ENCODE measurements around the gene MXRA7. TPM values are rescaled to one million over a fixed set of nuclear protein-coding genes. Genes with fewer than 3 reads are reported as not detected.
"Not testable (repeated sequence)": the region's sequence is repeated elsewhere in the genome, so short reads cannot be mapped to it uniquely, and the experiment has no call there.

Gene MXRA7
- total RNA-seq, 1 donor, result 244 TPM

GRCh38 chr17:76726231-76726775, 15.5 kb upstream of the MXRA7 start, which contains the start of gene JMJD6:
Gene JMJD6, minus strand, starts transcription at chr17:76726606. Its CDS starts 131 bp downstream, at chr17:76726475.
- peak; percentile 98 for DNase-seq (ENCODE audit: low read depth)
- H3K4me3 ChIP-seq (ENCODE audit: low read depth, low read length), result peak within 1 kb of the TSS; percentile 93
- no peak for TF ChIP-seq CTCF (IDR thresholded peaks at IDR 0.05; ENCODE audit: insufficient read depth, low read depth, low read length)

DNA sequence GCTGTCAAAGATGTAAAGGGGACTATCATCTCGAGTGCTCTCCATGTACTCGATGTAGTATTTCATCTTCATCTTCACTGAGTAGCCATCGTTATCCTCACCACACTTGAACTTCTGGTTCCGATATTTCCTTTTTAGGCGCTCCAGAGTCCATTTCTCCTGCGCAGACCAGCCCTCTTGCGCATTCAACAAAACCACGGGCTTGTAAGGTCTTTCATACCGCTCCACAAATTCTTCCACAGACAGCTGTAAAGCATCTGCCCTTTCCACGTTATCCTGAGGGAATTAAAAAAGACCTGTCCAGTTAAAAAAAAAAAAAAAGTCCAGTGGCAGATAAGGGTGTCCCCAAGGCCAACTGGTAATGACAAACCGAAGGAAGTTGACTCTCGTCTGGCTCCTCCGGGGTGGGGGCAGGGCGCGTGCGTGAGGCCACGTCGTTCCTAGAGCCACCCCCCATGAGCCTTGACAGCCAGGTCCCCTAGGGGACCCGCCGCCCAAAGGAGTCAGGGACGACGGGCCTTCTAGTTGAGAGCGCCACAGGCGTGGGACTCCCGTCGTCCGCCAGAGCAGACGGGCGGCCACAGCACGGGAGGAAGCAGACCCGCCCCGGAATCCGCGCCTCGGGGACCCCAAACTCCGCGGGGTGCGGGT, 14.9 kb upstream of the MXRA7 start:
- peak; percentile 72 for DNase-seq (ENCODE audit: low read depth)
- H3K4me3 ChIP-seq (ENCODE audit: low read depth, low read length), result peak overlapping the region; percentile 93
- TF ChIP-seq CTCF (IDR thresholded peaks at IDR 0.05; ENCODE audit: insufficient read depth, low read depth, low read length), result no peak

GRCh38 chr17:76723812-76724211, 13.0 kb upstream of the MXRA7 start:
- TF ChIP-seq CTCF (IDR thresholded peaks at IDR 0.05; ENCODE audit: insufficient read depth, low read depth, low read length), result no peak
- H3K4me3 ChIP-seq (ENCODE audit: low read depth, low read length), result no peak overlapping the region
- no peak for DNase-seq (ENCODE audit: low read depth)

DNA sequence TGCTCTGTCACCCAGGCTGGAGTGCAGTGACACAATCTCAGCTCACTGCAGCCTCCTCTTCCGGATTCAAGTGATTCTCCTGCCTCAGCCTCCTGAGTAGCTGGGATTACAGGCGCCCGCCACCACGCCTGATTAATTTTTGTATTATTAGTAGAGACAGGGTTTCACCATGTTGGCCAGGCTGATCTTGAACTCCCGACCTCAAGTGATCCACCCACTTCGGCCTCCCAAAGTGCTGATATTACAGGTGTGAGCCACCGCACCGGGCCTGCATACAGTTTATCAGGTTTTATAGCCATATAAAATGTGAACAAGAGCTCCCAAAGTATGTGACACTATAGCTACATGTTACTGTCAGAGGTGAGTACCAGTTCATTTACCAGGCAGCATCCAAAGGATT, 12.2 kb upstream of the MXRA7 start:
- DNase-seq (ENCODE audit: low read depth); H3K4me3 ChIP-seq (ENCODE audit: low read depth, low read length): not testable (repeated sequence)

DNA sequence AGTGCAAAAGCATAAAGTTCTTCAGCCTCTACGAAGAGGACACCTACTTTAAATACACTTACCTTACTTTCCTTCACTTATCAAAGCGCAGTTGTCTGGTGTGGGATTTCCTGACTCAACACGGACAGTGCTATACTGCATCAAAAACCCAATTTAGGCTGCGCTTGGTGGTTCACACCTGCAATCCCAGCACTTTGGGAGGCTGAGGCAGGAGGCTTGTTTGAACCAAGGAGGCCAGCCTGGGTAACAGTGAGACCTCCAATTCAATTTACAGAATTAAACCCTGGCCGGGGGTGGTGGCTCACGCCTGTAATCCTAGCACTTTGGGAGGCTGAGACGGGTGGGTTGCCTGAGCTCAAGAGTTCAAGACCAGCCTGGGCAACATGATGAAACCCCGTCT, 11.5 kb upstream of the MXRA7 start:
- no peak overlapping the region for H3K4me3 ChIP-seq (ENCODE audit: low read depth, low read length)
- no peak for DNase-seq (ENCODE audit: low read depth)
- no peak for TF ChIP-seq CTCF (IDR thresholded peaks at IDR 0.05; ENCODE audit: insufficient read depth, low read depth, low read length)

DNA sequence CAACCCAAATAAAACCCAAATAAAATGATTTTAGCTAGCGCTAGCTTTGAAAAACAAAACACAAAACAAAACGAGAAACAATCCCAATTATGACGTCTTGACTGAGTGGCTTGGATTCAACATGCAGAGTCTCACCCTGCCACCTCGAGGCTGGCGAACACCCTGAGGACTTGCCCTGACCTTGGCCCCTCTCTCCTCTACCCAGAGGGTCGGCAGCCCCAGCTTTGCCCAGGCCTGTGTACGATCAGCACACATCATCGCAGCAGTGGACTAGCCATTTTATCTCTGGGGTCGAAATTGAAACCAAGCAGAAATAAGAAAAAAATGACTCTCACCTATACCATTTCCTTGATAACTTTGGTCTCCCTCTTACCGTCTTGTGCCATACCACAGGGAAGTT, 10.7 kb upstream of the MXRA7 start:
- no peak for TF ChIP-seq CTCF (IDR thresholded peaks at IDR 0.05; ENCODE audit: insufficient read depth, low read depth, low read length)

DNA sequence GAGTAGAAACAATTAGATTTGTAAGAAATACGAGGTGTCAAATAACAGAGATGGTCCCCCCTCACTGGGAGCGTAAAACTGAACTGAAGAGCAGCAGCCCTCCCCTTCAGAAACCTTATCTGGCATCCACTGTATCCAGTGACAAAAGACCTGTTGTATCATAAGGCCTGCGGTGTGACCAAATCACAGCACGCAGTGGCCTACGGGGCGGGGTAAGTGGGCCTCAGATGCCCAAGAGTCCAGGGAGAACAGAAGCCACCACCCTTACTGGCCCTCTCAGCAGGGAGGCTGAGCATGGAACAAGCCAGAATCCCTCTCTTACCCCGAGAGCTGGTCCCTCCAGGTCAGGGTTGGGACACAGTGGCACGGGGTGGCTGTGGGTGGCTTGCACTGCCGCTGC, 10.2 kb upstream of the MXRA7 start:
- H3K4me3 ChIP-seq (ENCODE audit: low read depth, low read length), result no peak overlapping the region
- DNase-seq (ENCODE audit: low read depth), result no peak
- no peak for TF ChIP-seq CTCF (IDR thresholded peaks at IDR 0.05; ENCODE audit: insufficient read depth, low read depth, low read length)

More for the DNA sequence above, 10.7 kb upstream of the MXRA7 start:
- DNase-seq (ENCODE audit: low read depth), result no peak
- no peak overlapping the region for H3K4me3 ChIP-seq (ENCODE audit: low read depth, low read length)
